GM12874 (cell line): ENCODE data around the gene RAI1.

Source experiments
- TF ChIP-seq, protein P1 (sequence below): IDR thresholded peaks from 2 replicates; pipeline ENCODE4 v1.5.1; 2011; ENCODE audit warnings: low read depth, mild to moderate bottlenecking, control low read depth, low read length, moderate library complexity; ENCODE audit not compliant: insufficient read depth

The RAI1 gene

DNA sequence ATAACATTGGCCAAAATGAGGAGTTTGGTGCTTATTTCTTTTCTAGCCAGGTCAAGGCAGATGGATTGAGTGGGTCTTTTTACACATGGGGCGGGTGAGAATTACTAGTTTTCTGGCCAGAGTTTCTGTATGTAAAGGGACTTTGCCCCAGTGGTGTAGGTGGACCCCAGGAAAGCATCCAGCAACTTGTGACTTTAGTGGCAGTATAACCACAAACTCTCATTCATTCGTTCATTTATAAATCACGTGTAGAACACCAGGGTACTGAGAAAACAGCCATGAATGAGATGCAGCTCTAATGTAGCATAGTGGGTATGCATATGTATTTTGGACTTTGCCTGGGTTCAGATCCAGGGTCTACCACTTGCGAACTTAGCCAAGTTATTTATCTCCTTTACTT lies 8.1 kb downstream of the RAI1 start:
- TF ChIP-seq, protein P1, sequence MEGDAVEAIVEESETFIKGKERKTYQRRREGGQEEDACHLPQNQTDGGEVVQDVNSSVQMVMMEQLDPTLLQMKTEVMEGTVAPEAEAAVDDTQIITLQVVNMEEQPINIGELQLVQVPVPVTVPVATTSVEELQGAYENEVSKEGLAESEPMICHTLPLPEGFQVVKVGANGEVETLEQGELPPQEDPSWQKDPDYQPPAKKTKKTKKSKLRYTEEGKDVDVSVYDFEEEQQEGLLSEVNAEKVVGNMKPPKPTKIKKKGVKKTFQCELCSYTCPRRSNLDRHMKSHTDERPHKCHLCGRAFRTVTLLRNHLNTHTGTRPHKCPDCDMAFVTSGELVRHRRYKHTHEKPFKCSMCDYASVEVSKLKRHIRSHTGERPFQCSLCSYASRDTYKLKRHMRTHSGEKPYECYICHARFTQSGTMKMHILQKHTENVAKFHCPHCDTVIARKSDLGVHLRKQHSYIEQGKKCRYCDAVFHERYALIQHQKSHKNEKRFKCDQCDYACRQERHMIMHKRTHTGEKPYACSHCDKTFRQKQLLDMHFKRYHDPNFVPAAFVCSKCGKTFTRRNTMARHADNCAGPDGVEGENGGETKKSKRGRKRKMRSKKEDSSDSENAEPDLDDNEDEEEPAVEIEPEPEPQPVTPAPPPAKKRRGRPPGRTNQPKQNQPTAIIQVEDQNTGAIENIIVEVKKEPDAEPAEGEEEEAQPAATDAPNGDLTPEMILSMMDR = no peak

DNA sequence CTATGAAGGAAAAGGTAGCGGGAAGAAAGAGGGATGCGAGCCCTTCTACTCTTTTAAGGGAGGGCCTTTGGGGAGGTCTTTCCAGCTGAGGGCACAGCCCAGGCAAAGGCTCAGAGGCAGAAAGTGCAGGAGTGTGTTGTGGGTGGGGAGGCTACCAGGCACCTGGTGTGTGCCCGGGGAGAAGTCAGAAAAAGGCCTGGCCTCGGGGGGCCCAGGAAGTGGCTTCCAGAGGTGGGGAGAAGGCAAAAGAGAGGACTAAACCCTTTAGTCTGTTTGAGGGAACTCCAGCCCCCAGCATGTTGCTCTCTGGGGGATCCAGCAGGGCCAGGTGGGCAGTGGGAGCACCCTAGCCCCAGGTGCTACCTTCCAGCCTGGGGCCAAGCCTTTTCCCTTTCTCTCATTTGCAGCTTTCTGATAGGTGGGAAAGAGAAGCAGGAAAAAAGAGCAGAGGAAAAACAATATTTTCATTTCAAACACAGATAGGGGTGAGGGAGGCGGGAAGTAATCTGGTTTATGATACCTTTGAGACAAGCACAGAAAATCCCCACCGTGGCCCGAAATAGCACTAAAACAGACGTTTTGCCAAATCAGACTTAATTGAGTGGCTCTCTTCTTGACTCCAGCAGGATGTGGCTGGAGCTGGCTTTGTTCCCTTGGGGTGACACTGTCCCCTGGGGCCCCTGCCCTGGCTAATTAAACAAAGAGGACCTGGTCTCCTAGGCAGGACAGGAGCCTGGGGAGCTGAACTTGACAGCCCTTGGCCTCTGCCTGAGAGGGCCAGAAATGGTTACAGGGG lies 10.4 kb downstream of the RAI1 start:
- TF ChIP-seq, protein P1 = no peak

DNA sequence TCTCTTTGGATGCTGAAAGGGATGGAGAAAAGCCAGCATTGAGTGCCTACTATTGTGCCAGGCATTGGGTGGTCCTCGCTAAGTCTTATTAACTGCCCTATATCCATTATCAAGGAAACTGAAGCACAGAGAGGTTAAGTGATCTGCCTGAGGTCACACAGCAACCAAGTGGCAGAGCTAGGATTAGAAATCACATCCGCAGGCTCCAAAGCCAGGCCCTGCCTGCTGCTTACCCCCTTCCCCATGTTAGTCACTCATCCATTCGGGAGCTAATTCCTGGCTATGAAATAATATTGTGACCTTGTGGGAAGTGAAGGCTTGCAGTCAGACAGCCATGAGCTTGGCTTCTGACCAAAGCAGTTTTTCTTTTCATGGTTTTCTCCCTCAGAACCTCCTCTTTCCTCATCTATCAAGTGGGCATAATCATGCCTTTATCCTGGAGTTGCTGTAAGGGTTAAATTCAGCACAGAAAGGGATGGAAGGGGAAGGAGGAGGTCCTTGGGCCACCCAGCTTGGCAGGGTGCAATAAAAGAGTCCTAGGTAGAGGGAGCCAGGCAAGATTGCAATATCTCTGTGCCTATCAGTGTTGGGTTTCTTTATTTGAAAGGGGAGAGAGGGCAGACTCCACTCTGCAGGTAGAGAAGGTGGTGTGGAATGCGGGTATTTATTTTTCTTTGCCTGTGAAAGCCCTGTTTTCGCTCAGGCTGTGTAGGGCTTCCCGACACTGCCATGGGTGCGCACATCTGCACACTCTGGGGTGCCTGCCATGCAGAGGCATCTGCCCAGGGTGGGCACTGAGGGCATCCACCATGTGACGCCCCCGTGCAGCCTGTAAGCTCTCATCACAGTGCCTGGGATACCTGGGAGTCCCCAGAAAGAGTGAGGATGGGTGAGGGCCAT lies 11.3 kb downstream of the RAI1 start:
- TF ChIP-seq, protein P1 = no peak

DNA sequence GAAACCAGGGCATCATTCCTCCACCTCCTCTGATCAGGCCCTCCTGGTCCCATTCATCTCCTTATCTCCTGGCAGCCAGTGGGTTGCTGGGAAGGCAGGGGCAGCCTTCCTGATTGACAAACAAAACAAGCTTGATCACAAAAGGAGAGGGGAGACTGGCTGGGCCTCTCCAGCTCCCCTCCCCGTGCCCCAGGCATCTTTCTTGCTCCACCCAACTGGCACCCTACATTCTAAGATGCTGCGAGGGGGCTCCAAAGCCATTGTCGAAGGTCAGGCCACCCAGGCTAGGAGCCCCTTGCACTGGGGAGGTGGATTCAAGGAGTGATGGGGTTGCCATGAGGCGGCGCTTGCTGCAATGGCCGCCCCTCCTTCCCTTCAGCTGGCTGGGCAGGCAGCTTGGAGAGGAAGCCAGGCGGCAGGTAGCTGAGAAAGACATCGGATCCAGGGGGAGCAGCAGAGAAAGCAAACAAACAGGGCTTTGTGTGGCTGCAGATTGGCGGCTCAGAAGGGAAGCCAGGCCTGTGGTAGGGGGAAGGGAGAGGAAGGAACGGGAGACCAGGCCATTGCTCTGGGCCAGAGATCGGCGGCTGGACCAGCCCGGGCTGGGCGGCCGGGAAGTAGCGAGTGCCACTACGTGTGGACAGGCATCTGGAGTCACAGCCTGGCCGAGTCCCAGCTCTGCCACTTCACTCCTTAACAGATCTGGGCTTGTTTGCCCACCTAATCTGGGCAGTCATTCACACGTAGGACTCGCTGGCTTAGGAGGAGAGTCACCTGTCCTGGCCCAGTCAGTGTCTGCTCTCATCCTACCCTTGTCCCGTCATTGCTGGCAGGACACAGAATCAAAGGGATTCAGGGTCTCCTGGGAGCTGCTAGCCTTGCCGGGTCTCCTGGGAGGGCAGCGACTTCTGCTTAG lies 12.3 kb downstream of the RAI1 start:
- TF ChIP-seq, protein P1 = no peak

DNA sequence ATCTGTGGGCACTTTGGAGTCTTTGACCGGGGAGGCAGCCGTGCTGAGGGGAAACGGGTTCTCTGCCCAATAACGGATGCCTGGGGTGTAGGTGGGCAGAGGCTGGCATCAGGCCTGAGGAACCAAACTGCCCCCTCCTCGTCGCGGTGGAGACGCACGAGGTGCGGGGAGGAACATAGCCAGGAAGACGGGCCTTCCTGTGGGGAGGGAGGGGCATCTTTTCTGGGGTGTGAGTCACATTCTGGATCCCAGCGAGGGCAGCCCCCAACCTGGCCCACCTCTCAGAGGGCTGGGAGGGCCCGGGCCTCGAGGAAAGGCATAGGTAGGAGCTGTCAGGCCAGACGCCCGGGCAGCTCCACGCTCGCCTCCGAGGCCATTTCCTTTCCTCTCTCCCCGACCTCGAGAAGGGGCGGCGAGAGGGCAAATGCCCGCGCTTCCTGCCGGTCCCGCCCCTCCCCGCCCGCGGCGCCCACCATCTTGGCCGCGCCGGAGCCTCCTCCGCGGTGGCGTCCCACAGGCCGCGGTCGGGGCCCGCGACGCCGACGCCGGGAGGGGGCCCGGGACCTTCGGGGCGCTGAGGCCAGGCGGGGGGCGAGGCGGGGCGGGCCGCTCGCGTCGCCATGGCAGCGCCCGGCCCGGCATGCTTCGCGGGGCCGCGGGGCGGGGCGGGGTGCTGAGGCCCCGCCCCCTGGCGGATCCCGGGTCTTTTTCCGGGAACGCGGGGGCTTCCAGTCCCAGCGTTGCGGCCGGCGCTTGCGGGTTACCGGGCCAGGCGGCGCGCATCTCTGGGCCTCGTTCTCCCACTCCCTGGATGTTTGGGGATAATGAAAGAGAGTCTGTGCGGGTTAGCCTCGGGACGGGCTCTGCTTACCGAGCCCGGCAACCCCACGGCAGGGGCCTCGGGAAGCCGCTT lies 13.2 kb downstream of the RAI1 start:
- TF ChIP-seq, protein P1 = no peak

DNA sequence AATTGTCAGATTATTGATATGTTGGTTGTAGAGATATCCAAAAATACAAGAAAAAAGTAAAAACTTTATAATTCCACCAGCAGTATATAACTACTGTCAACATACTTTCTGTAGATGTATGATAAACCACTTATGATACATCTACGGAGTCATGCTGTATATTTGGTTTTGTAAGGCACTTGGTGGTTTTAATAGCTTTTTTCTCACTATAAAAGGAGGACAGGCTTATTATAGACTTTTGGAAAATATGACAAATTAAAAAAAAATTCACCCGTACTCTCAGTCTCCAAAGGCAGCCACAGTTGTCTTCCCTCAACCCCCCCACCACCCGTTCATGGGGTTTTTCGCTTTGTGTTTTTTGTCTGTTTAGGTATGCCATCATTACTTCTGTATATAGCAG lies 14.8 kb downstream of the RAI1 start:
- TF ChIP-seq, protein P1 = no peak
